Stomach smooth muscle (tissue), 2 donors: ENCODE measurements around the gene TRIM40.
"Not testable (repeated sequence)": the region's sequence is repeated elsewhere in the genome, so short reads cannot be mapped to it uniquely, and the experiment has no call there.

ENCODE experiments used
- H3K27ac ChIP-seq: one replicate; pipeline ENCODE4 v1.7.0; 2013; ENCODE audit warnings: mild to moderate bottlenecking, low read length, inconsistent platforms
- H3K27me3 ChIP-seq, 2 donors: one replicate each; pipeline ENCODE4 v1.7.0; 2013; ENCODE audit warnings: low read length in 2 of 2; ENCODE audit not compliant: insufficient read depth in 2 of 2, control insufficient read depth in 1 of 2
- H3K36me3 ChIP-seq, 2 donors: one replicate each; pipeline ENCODE4 v1.7.0; 2013; ENCODE audit warnings: low read length in 2 of 2; ENCODE audit not compliant: control insufficient read depth in 2 of 2, insufficient read depth in 2 of 2
- H3K4me1 ChIP-seq: one replicate; pipeline ENCODE4 v1.7.0; 2013; ENCODE audit warnings: low read length; ENCODE audit not compliant: control insufficient read depth, insufficient read depth
- H3K4me3 ChIP-seq, 2 donors: one replicate each; pipeline ENCODE4 v1.7.0; 2013; ENCODE audit warnings: low read length in 2 of 2
- H3K9ac ChIP-seq, 2 donors: one replicate each; pipeline ENCODE4 v1.7.0; 2013; ENCODE audit warnings: low read length in 2 of 2, mild to moderate bottlenecking in 1 of 2
- H3K9me3 ChIP-seq, 2 donors: one replicate each; pipeline ENCODE4 v1.7.0; 2013; ENCODE audit warnings: low read length in 2 of 2; ENCODE audit not compliant: control insufficient read depth in 2 of 2
- donor health status: healthy.
- donor health status: Pancreatic carcinoma.

The TRIM40 gene

GRCh38 chr6:30116724-30117123 lies 19.2 kb upstream of the TRIM40 start:
- H3K9me3 ChIP-seq: no peaks in the 10 kb centered on the region
- H3K4me3 ChIP-seq: no peak overlapping the region
- no peaks in the 10 kb centered on the region for H3K36me3 ChIP-seq
- H3K27me3 ChIP-seq: peaks cover 14 to 21% of the 10 kb centered on the region in 2 donors
- no peak overlapping the region for H3K27ac ChIP-seq
- H3K4me1 ChIP-seq: no peaks in the 10 kb centered on the region
- H3K9ac ChIP-seq: no peak overlapping the region

- not testable (repeated sequence) for H3K9ac ChIP-seq, H3K9me3 ChIP-seq, H3K36me3 ChIP-seq, H3K4me1 ChIP-seq, H3K27ac ChIP-seq, H3K4me3 ChIP-seq, H3K27me3 ChIP-seq
Measured at GRCh38 chr6:30118691-30119090, 17.2 kb upstream of the TRIM40 start.

- Histone ChIP-seq H3K27me3 (peaks cover 13 to 16% of the 10 kb centered on the region in 2 donors), H3K36me3 (no peaks in the 10 kb centered on the region), H3K9ac (no peak overlapping the region), H3K27ac (no peak overlapping the region), H3K9me3 (no peaks in the 10 kb centered on the region), H3K4me1 (no peaks in the 10 kb centered on the region), H3K4me3 (no peak overlapping the region)
Measured at GRCh38 chr6:30121446-30122366, 14.2 kb upstream of the TRIM40 start.

GRCh38 chr6:30122515-30122914 lies 13.4 kb upstream of the TRIM40 start:
- H3K9me3 ChIP-seq: no peaks in the 10 kb centered on the region
- no peak overlapping the region for H3K27ac ChIP-seq
- H3K36me3 ChIP-seq: no peaks in the 10 kb centered on the region
- H3K4me1 ChIP-seq: peaks cover 4% of the 10 kb centered on the region
- H3K4me3 ChIP-seq: no peak overlapping the region
- no peak overlapping the region for H3K9ac ChIP-seq
- H3K27me3 ChIP-seq: peaks cover 21 to 22% of the 10 kb centered on the region in 2 donors

- Histone ChIP-seq H3K27ac (no peak overlapping the region), H3K27me3 (peaks cover 52 to 55% of the 10 kb centered on the region in 2 donors), H3K9ac (no peak overlapping the region), H3K9me3 (no peaks in the 10 kb centered on the region), H3K36me3 (no peaks in the 10 kb centered on the region), H3K4me1 (peaks cover 10% of the 10 kb centered on the region), H3K4me3 (peak overlapping the region in 1 of 2 donors; percentile 29)
Measured at GRCh38 chr6:30127238-30128093, 8.5 kb upstream of the TRIM40 start.

- Histone ChIP-seq H3K27ac (no peak overlapping the region), H3K36me3 (no peaks in the 10 kb centered on the region), H3K9ac (no peak overlapping the region), H3K27me3 (peaks cover 50 to 55% of the 10 kb centered on the region in 2 donors), H3K9me3 (no peaks in the 10 kb centered on the region), H3K4me1 (peaks cover 10% of the 10 kb centered on the region), H3K4me3 (no peak overlapping the region)
Measured at GRCh38 chr6:30129265-30130178, 6.4 kb upstream of the TRIM40 start.

- Histone ChIP-seq H3K27me3 (peaks cover 50 to 58% of the 10 kb centered on the region in 2 donors), H3K36me3 (no peaks in the 10 kb centered on the region), H3K4me3 (no peak overlapping the region), H3K9me3 (no peaks in the 10 kb centered on the region), H3K9ac (no peak overlapping the region), H3K27ac (no peak overlapping the region), H3K4me1 (peaks cover 10% of the 10 kb centered on the region)
Measured at GRCh38 chr6:30130179-30130679, 5.7 kb upstream of the TRIM40 start.

GRCh38 chr6:30130887-30131862 lies 4.8 kb upstream of the TRIM40 start:
- Histone ChIP-seq H3K9ac (no peak overlapping the region), H3K27ac (no peak overlapping the region), H3K9me3 (no peaks in the 10 kb centered on the region), H3K27me3 (peaks cover 56% of the 10 kb centered on the region in 2 donors), H3K36me3 (no peaks in the 10 kb centered on the region), H3K4me3 (no peak overlapping the region), H3K4me1 (peaks cover 10% of the 10 kb centered on the region)

- Histone ChIP-seq H3K36me3 (no peaks in the 10 kb centered on the region), H3K4me1 (peaks cover 10% of the 10 kb centered on the region), H3K9ac (no peak overlapping the region), H3K4me3 (no peak overlapping the region), H3K27ac (no peak overlapping the region), H3K27me3 (peaks cover 52 to 54% of the 10 kb centered on the region in 2 donors), H3K9me3 (no peaks in the 10 kb centered on the region)
Measured at GRCh38 chr6:30131947-30132497, 3.9 kb upstream of the TRIM40 start.
